ENCODE measurements around the gene CCDC177. TPM values are rescaled to one million over a fixed set of nuclear protein-coding genes. Genes with fewer than 3 reads are reported as not detected.

Gene CCDC177
- total and polyA plus RNA-seq, 9 of the 15 experiments (the other 6 are each of a cell fraction or from before 2014, with no cell fraction given): not detected

DNA sequence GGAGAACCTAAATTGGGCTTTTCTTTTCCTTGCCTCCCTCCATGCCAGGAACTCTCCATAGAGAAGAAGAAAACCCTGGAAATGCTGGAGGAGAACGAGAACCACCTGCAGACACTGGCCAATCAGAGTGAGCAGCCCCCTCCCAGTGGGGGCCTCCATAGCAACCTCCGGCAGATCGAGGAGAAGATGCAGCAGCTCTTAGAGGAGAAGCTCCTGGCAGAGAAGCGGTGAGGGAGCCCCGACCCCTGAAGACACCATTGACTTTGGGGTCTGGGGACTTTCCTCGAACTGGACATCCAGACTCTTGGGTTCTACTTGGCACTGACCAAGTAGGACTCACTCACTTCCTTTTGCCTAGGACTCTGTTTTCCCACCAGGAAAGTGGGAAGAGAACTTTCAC lies 48.8 kb downstream of the CCDC177 start (continued):
- TF ChIP-seq, protein P1, sequence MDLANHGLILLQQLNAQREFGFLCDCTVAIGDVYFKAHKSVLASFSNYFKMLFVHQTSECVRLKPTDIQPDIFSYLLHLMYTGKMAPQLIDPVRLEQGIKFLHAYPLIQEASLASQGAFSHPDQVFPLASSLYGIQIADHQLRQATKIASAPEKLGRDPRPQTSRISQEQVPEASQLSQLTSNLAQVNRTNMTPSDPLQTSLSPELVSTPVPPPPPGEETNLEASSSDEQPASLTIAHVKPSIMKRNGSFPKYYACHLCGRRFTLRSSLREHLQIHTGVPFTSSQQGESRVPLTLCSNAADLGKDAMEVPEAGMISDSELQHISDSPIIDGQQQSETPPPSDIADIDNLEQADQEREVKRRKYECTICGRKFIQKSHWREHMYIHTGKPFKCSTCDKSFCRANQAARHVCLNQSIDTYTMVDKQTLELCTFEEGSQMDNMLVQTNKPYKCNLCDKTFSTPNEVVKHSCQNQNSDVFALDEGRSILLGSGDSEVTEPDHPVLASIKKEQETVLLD (IDR thresholded peaks at IDR 0.05): no peak
- TF ChIP-seq RBM25 (IDR thresholded peaks at IDR 0.05; ENCODE audit: low read depth, low read length, severe bottlenecking): no peak

DNA sequence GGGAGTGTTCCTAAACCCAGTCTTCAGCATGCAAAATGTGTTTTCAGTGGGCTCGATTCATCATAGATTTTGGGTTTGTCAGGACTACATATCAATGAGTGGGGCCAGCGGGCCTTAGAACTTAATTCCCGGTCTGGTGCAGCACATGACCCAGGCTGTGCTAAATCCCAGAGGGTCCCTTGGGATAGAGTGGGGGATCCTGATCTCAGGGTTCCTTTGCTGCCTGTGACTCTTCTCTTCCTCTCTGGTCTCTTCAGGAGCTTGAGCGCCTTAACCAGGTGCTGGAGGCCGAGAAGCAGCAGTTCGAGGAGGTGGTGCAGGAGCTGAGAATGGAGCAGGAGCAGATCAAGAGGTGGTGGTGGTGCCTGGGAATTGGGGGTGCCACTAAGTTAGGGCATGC lies 52.6 kb downstream of the CCDC177 start:
- H3K9ac ChIP-seq (ENCODE audit: insufficient read depth in 1 of 2, low read depth in 2 of 2, low read length in 2 of 2): no peak overlapping the region
- ChIA-PET CTCF (ENCODE audit: low intra/inter-chr PET ratio) (no interaction called here), POLR2A (no interaction called here)
- ATAC-seq (no peak), DNase-seq (ENCODE audit: extremely low read depth in 1 of 4, low spot score in 3 of 4) (no peak), FAIRE-seq (no peak)
- in situ Hi-C loops (cut with MboI): no loop called here
- no peak overlapping the region for H3K27ac ChIP-seq (ENCODE audit: extremely low read depth, low read depth, low read length)
- H3K9me1 ChIP-seq (ENCODE audit: control insufficient read depth, insufficient read depth, low read length): no peaks in the 10 kb centered on the region
- intact Hi-C loops (cut with micrococcal nuclease): no loop called here
- BruUV-seq (replicated peaks): no TSS peak
- no peak overlapping the region for H3K4me3 ChIP-seq
- no peaks in the 10 kb centered on the region for H3K4me1 ChIP-seq (replicated peaks in 1 of 2; ENCODE audit: control insufficient read depth in 2 of 2, insufficient read depth in 2 of 2, low read length in 2 of 2)
- H4K20me1 ChIP-seq (replicated peaks; ENCODE audit: control insufficient read depth, insufficient read depth, low read length): no peaks in the 10 kb centered on the region
- no peaks in the 10 kb centered on the region for H3K79me2 ChIP-seq (ENCODE audit: control insufficient read depth, insufficient read depth, low read length)
- H3K4me2 ChIP-seq (ENCODE audit: insufficient read depth, low read length): no peak overlapping the region
- peaks cover 5 to 22% of the 10 kb centered on the region in 2 experiments; a peak in 4 of 5 replicates for H3K27me3 ChIP-seq (ENCODE audit: control insufficient read depth in 2 of 2, insufficient read depth in 2 of 2, low read length in 2 of 2)
- H3K36me3 ChIP-seq (ENCODE audit: control insufficient read depth, insufficient read depth, low read length): no peaks in the 10 kb centered on the region
- no peaks in the 10 kb centered on the region for H3K9me3 ChIP-seq (replicated peaks; ENCODE audit: control insufficient read depth, insufficient read depth, low read depth, low read length)
- H2AFZ ChIP-seq (ENCODE audit: low read depth, low read length): no peak overlapping the region
- under 1% methylated on average over 6 of the region's 6 CpGs for WGBS (ENCODE audit: insufficient coverage, low coverage, missing lambda C conversion rate)
- TF ChIP-seq ELK1 (CRISPR knock-in tag; IDR thresholded peaks at IDR 0.05) (no peak), CAMTA2 (CRISPR knock-in tag; conservative IDR thresholded peaks at IDR 0.05) (no peak), PTTG1 (tag; IDR thresholded peaks at IDR 0.05; ENCODE audit: low read depth) (no peak)

Other genes with a start within 250 kb of the CCDC177 start
- gene ERH, start 176.6 kb downstream of the CCDC177 start, total RNA-seq (2014; rRNA removed): 78.2 and 162 TPM in 2 replicates
- 245 and 297 TPM in 2 replicates for gene ERH, start 176.6 kb downstream of the CCDC177 start, total RNA-seq (2014; rRNA removed; fragmentation: Illumina TruSeq; extraction: Trizol)
- 236 and 260 TPM in 2 replicates for gene ERH, start 176.6 kb downstream of the CCDC177 start, total RNA-seq (2015; rRNA removed; fragmentation: Illumina TruSeq; extraction: Trizol)
- gene ERH, start 176.6 kb downstream of the CCDC177 start, total RNA-seq (2021): 247 and 250 TPM in 2 replicates
- gene ERH, start 176.6 kb downstream of the CCDC177 start, polyA plus RNA-seq (2011; rRNA removed): 213 and 281 TPM in 2 replicates
- gene ERH, start 176.6 kb downstream of the CCDC177 start, polyA plus RNA-seq (2014; fragmentation: Illumina TruSeq; extraction: Trizol): 228 and 255 TPM in 2 replicates
- 100 to 1,000 TPM; 292 to 474 TPM for gene ERH, start 176.6 kb downstream of the CCDC177 start, polyA plus RNA-seq (2014; fragmentation: Nextera tagmentation; extraction: Ambion mirVana)
- gene ERH, start 176.6 kb downstream of the CCDC177 start, polyA plus RNA-seq (2014; rRNA removed): 207 and 239 TPM in 2 replicates
- gene SLC39A9, start 176.2 kb downstream of the CCDC177 start, total RNA-seq (2014; rRNA removed): 26.7 and 31.1 TPM in 2 replicates
- gene SLC39A9, start 176.2 kb downstream of the CCDC177 start, total RNA-seq (2014; rRNA removed; fragmentation: Illumina TruSeq; extraction: Trizol): 46.4 and 52.8 TPM in 2 replicates
- gene SLC39A9, start 176.2 kb downstream of the CCDC177 start, total RNA-seq (2015; rRNA removed; fragmentation: Illumina TruSeq; extraction: Trizol): 44.6 and 47.1 TPM in 2 replicates
- gene SLC39A9, start 176.2 kb downstream of the CCDC177 start, total RNA-seq (2021): 40.2 and 41.4 TPM in 2 replicates
- gene SLC39A9, start 176.2 kb downstream of the CCDC177 start, polyA plus RNA-seq (2011; rRNA removed): 66.0 and 66.9 TPM in 2 replicates
- gene SLC39A9, start 176.2 kb downstream of the CCDC177 start, polyA plus RNA-seq (2014; fragmentation: Illumina TruSeq; extraction: Trizol): 28.3 and 32.5 TPM in 2 replicates
- 10 to 100 TPM; 18.4 to 24.0 TPM for gene SLC39A9, start 176.2 kb downstream of the CCDC177 start, polyA plus RNA-seq (2014; fragmentation: Nextera tagmentation; extraction: Ambion mirVana)
- gene SLC39A9, start 176.2 kb downstream of the CCDC177 start, polyA plus RNA-seq (2014; rRNA removed): 23.0 and 23.7 TPM in 2 replicates
- gene PLEKHD1, start 90.1 kb downstream of the CCDC177 start, total RNA-seq (2014; rRNA removed): not detected in 2 replicates
- not detected in 2 replicates for gene PLEKHD1, start 90.1 kb downstream of the CCDC177 start, total RNA-seq (2014; rRNA removed; fragmentation: Illumina TruSeq; extraction: Trizol)
- not detected in 2 replicates for gene PLEKHD1, start 90.1 kb downstream of the CCDC177 start, total RNA-seq (2015; rRNA removed; fragmentation: Illumina TruSeq; extraction: Trizol)
- not detected in 2 replicates for gene PLEKHD1, start 90.1 kb downstream of the CCDC177 start, total RNA-seq (2021)
- not detected in 2 replicates for gene PLEKHD1, start 90.1 kb downstream of the CCDC177 start, polyA plus RNA-seq (2011; rRNA removed)
- not detected in 2 replicates for gene PLEKHD1, start 90.1 kb downstream of the CCDC177 start, polyA plus RNA-seq (2014; fragmentation: Illumina TruSeq; extraction: Trizol)
- gene PLEKHD1, start 90.1 kb downstream of the CCDC177 start, polyA plus RNA-seq (2014; fragmentation: Nextera tagmentation; extraction: Ambion mirVana): not detected
- gene PLEKHD1, start 90.1 kb downstream of the CCDC177 start, polyA plus RNA-seq (2014; rRNA removed): not detected in 2 replicates
- 3.8 and 4.1 TPM in 2 replicates for gene SUSD6, start 36.7 kb upstream of the CCDC177 start, total RNA-seq (2014; rRNA removed)
- 5.5 and 5.7 TPM in 2 replicates for gene SUSD6, start 36.7 kb upstream of the CCDC177 start, total RNA-seq (2014; rRNA removed; fragmentation: Illumina TruSeq; extraction: Trizol)
- gene SUSD6, start 36.7 kb upstream of the CCDC177 start, total RNA-seq (2015; rRNA removed; fragmentation: Illumina TruSeq; extraction: Trizol): 5.0 and 5.2 TPM in 2 replicates
- 18.4 and 20.7 TPM in 2 replicates for gene SUSD6, start 36.7 kb upstream of the CCDC177 start, total RNA-seq (2021)
- gene SUSD6, start 36.7 kb upstream of the CCDC177 start, polyA plus RNA-seq (2011; rRNA removed): 13.0 and 25.6 TPM in 2 replicates
- gene SUSD6, start 36.7 kb upstream of the CCDC177 start, polyA plus RNA-seq (2014; fragmentation: Illumina TruSeq; extraction: Trizol): 12.2 and 12.3 TPM in 2 replicates
- 1 to 10 TPM; 2.9 to 5.6 TPM for gene SUSD6, start 36.7 kb upstream of the CCDC177 start, polyA plus RNA-seq (2014; fragmentation: Nextera tagmentation; extraction: Ambion mirVana)
- gene SUSD6, start 36.7 kb upstream of the CCDC177 start, polyA plus RNA-seq (2014; rRNA removed): 11.4 and 11.7 TPM in 2 replicates
- 163 and 213 TPM in 2 replicates for gene SRSF5, start 192.3 kb upstream of the CCDC177 start, total RNA-seq (2014; rRNA removed)
- gene SRSF5, start 192.3 kb upstream of the CCDC177 start, total RNA-seq (2014; rRNA removed; fragmentation: Illumina TruSeq; extraction: Trizol): 167 and 172 TPM in 2 replicates
- 185 and 196 TPM in 2 replicates for gene SRSF5, start 192.3 kb upstream of the CCDC177 start, total RNA-seq (2015; rRNA removed; fragmentation: Illumina TruSeq; extraction: Trizol)
- 174 and 212 TPM in 2 replicates for gene SRSF5, start 192.3 kb upstream of the CCDC177 start, total RNA-seq (2021)
- 203 and 226 TPM in 2 replicates for gene SRSF5, start 192.3 kb upstream of the CCDC177 start, polyA plus RNA-seq (2011; rRNA removed)
- 249 and 254 TPM in 2 replicates for gene SRSF5, start 192.3 kb upstream of the CCDC177 start, polyA plus RNA-seq (2014; fragmentation: Illumina TruSeq; extraction: Trizol)
- gene SRSF5, start 192.3 kb upstream of the CCDC177 start, polyA plus RNA-seq (2014; fragmentation: Nextera tagmentation; extraction: Ambion mirVana): 100 to 1,000 TPM; 108 to 206 TPM
- 422 and 460 TPM in 2 replicates for gene SRSF5, start 192.3 kb upstream of the CCDC177 start, polyA plus RNA-seq (2014; rRNA removed)
- gene SLC10A1, start 222.4 kb upstream of the CCDC177 start, total RNA-seq (2014; rRNA removed): not detected in 2 replicates
- gene SLC10A1, start 222.4 kb upstream of the CCDC177 start, total RNA-seq (2014; rRNA removed; fragmentation: Illumina TruSeq; extraction: Trizol): not detected in 2 replicates
- not detected in 2 replicates for gene SLC10A1, start 222.4 kb upstream of the CCDC177 start, total RNA-seq (2015; rRNA removed; fragmentation: Illumina TruSeq; extraction: Trizol)
- not detected in 2 replicates for gene SLC10A1, start 222.4 kb upstream of the CCDC177 start, total RNA-seq (2021)
- gene SLC10A1, start 222.4 kb upstream of the CCDC177 start, polyA plus RNA-seq (2011; rRNA removed): not detected in 2 replicates
- not detected in 2 replicates for gene SLC10A1, start 222.4 kb upstream of the CCDC177 start, polyA plus RNA-seq (2014; fragmentation: Illumina TruSeq; extraction: Trizol)
- gene SLC10A1, start 222.4 kb upstream of the CCDC177 start, polyA plus RNA-seq (2014; fragmentation: Nextera tagmentation; extraction: Ambion mirVana): not detected
- not detected in 2 replicates for gene SLC10A1, start 222.4 kb upstream of the CCDC177 start, polyA plus RNA-seq (2014; rRNA removed)